GM12892 (cell line): ENCODE data around the gene TCP11L1.

Source experiments
- POLR2A ChIP-seq: IDR thresholded peaks from 2 replicates; pipeline ENCODE4 v1.6.1; 2011; ENCODE audit warnings: low read depth, low read length, control low read depth
- POLR2AphosphoS5 ChIP-seq: IDR thresholded peaks from 2 replicates; pipeline ENCODE4 v1.6.1; 2011; ENCODE audit warnings: low read depth, low read length, control low read depth
- TAF1 ChIP-seq: IDR thresholded peaks from 2 replicates; pipeline ENCODE4 v1.6.1; 2011; ENCODE audit warnings: low read depth, mild to moderate bottlenecking, control low read depth, low read length, borderline replicate concordance

DNA sequence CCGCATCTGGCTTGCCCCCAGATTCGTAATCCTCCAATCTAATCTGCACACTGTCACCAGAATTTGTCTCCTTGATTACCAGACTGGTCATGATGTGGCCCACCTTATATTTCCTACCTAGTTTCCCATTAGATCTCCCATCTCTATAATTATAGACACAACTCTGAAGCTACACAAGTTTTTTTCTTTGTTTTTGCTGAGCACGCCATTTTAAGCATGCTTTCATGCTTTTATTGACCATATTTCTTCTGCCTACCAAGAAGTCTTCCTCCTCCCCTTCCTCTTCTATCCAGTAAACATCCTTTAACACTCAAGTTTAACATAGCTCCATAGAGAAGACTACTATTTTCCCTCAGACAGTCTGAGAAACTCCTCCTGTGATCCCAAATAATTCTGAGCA, 47.9 kb upstream of the TCP11L1 start:
- no peak for TF ChIP-seq POLR2AphosphoS5
- no peak for TF ChIP-seq POLR2A
- TF ChIP-seq TAF1 = no peak
